Muscle of arm (tissue), 12 donors: Measurements from ENCODE around the gene OTX1. TPM values are rescaled to one million over a fixed set of nuclear protein-coding genes. Genes with fewer than 3 reads are reported as not detected.
"Not testable (repeated sequence)": the region's sequence is repeated elsewhere in the genome, so short reads cannot be mapped to it uniquely, and the experiment has no call there.

ENCODE experiments used
- DNase-seq: peaks from one replicate; pipeline ENCODE4 v3.0.0-alpha.2; 2013
- polyA plus RNA-seq, 12 donors: library from polyadenylated mRNA; unstranded; fragments of 120-200 nt; gene quantifications; one replicate each; pipeline ENCODE4 v1.2.1, GENCODE V29; 2013; ENCODE audit not compliant: insufficient read length in 12 of 12

OTX1 gene
- polyA plus RNA-seq, 12 donors, result 0.16 to 5.2 (median 0.85) TPM; not detected in 8

GRCh38 chr2:63058921-63059792 is 8.5 kb downstream of the OTX1 start:
- no peak for DNase-seq

GRCh38 chr2:63059793-63060471 is 9.3 kb downstream of the OTX1 start:
- no peak for DNase-seq

- DNase-seq, result no peak
These were observed 9.9 kb downstream of the OTX1 start for GRCh38 chr2:63060472-63060991.

- no peak for DNase-seq
These were observed 13.6 kb downstream of the OTX1 start for GRCh38 chr2:63064197-63064596.

GRCh38 chr2:63064661-63065060 is 14.0 kb downstream of the OTX1 start:
- no peak for DNase-seq

GRCh38 chr2:63066265-63066664 is 15.6 kb downstream of the OTX1 start:
- no peak for DNase-seq

GRCh38 chr2:63066838-63067237 is 16.2 kb downstream of the OTX1 start:
- no peak for DNase-seq

- DNase-seq, result no peak
These were observed 21.0 kb downstream of the OTX1 start for GRCh38 chr2:63071664-63072063.

GRCh38 chr2:63073994-63074393 is 23.4 kb downstream of the OTX1 start:
- no peak for DNase-seq

GRCh38 chr2:63074399-63074798 is 23.8 kb downstream of the OTX1 start:
- not testable (repeated sequence) for DNase-seq

- DNase-seq, result no peak
These were observed 28.4 kb downstream of the OTX1 start for GRCh38 chr2:63078852-63079606.

- DNase-seq, result no peak
These were observed 30.8 kb downstream of the OTX1 start for GRCh38 chr2:63081404-63081803.

GRCh38 chr2:63086687-63087086 is 36.1 kb downstream of the OTX1 start:
- DNase-seq, result no peak

- DNase-seq, result no peak
These were observed 41.8 kb downstream of the OTX1 start for GRCh38 chr2:63092401-63092800.

- DNase-seq, result no peak
These were observed 42.2 kb downstream of the OTX1 start for GRCh38 chr2:63092857-63093256.

GRCh38 chr2:63093502-63093901 is 42.9 kb downstream of the OTX1 start:
- DNase-seq, result no peak

- DNase-seq, result no peak
These were observed 45.9 kb downstream of the OTX1 start for GRCh38 chr2:63096491-63096890.

- no peak for DNase-seq
These were observed 48.4 kb downstream of the OTX1 start for GRCh38 chr2:63099032-63099431.

- DNase-seq, result no peak
These were observed 51.3 kb downstream of the OTX1 start for GRCh38 chr2:63101954-63102353.

GRCh38 chr2:63104482-63104881 is 53.9 kb downstream of the OTX1 start:
- no peak for DNase-seq
